DOHH2 (cell line): ENCODE measurements around the gene YTHDC1.

ENCODE experiments used
- H3F3A ChIP-seq: fragments of 200-600 bp; sonication (generic), shearing (Covaris generic); 2 replicates; pipeline ENCODE4 v1.6.0; 2016; ENCODE audit warnings: antibody characterized with exemption, mild to moderate bottlenecking; ENCODE audit not compliant: control insufficient read depth, insufficient read depth
- H3K27ac ChIP-seq: fragments of 200-600 bp; sonication (generic); 2 replicates; pipeline ENCODE4 v1.5.1; 2014; ENCODE audit warnings: low read depth, mild to moderate bottlenecking, low read length, moderate library complexity
- H3K27me3 ChIP-seq: fragments of 200-600 bp; sonication (generic); 2 replicates; pipeline ENCODE4 v1.6.1; 2014; ENCODE audit warnings: mild to moderate bottlenecking, low read length, mixed read lengths; ENCODE audit not compliant: control insufficient read depth
- H3K36me3 ChIP-seq: fragments of 200-600 bp; sonication (generic); 2 replicates; pipeline ENCODE4 v1.6.1; 2014; ENCODE audit warnings: mild to moderate bottlenecking, low read length, moderate library complexity, mixed read lengths; ENCODE audit not compliant: control insufficient read depth
- H3K4me1 ChIP-seq: fragments of 200-600 bp; sonication (generic); 2 replicates; pipeline ENCODE4 v1.6.1; 2014; ENCODE audit warnings: mild to moderate bottlenecking, low read length, mixed read lengths; ENCODE audit not compliant: control insufficient read depth
- H3K4me2 ChIP-seq: fragments of 200-600 bp; sonication (generic); 2 replicates; pipeline ENCODE4 v1.6.0; 2014; ENCODE audit warnings: mild to moderate bottlenecking, low read length, moderate library complexity
- H3K4me3 ChIP-seq: fragments of 200-600 bp; sonication (generic); 2 replicates; pipeline ENCODE4 v1.5.1; 2014; ENCODE audit warnings: mild to moderate bottlenecking, low read length, mixed read lengths
- H3K79me2 ChIP-seq: fragments of 200-600 bp; sonication (generic); 2 replicates; pipeline ENCODE4 v1.6.1; 2014; ENCODE audit warnings: mild to moderate bottlenecking, low read length, mixed read lengths; ENCODE audit not compliant: control insufficient read depth
- H3K9me2 ChIP-seq: fragments of 200-600 bp; sonication (generic); replicated peaks from 2 replicates; pipeline ENCODE4 v1.6.1; 2014; ENCODE audit warnings: mild to moderate bottlenecking, low read length, mixed read lengths; ENCODE audit not compliant: control insufficient read depth
- H3K9me3 ChIP-seq: fragments of 200-600 bp; sonication (generic); 2 replicates; pipeline ENCODE4 v1.6.1; 2014; ENCODE audit warnings: antibody characterized with exemption, low read length, mixed read lengths; ENCODE audit not compliant: control insufficient read depth, insufficient read depth
- H4K20me1 ChIP-seq: fragments of 200-600 bp; sonication (generic); 2 replicates; pipeline ENCODE4 v1.6.0; 2014; ENCODE audit warnings: low read depth, mild to moderate bottlenecking, antibody characterized with exemption, low read length, moderate library complexity; ENCODE audit not compliant: control insufficient read depth, insufficient read depth
- EZH2phosphoT487 ChIP-seq: fragments of 200-600 bp; sonication (generic); IDR thresholded peaks from 2 replicates; pipeline ENCODE4 v1.6.1; 2017; ENCODE audit warnings: borderline replicate concordance, mild to moderate bottlenecking, antibody characterized with exemption, low read length, moderate library complexity, mixed read lengths
- TF ChIP-seq, protein P1 (sequence below): fragments of 200-600 bp; sonication (generic); IDR thresholded peaks from one replicate; pipeline ENCODE4 v1.5.1; 2014; ENCODE audit warnings: antibody characterized with exemption, mild to moderate bottlenecking, low read depth, low read length; ENCODE audit not compliant: poor library complexity, severe bottlenecking

Gene YTHDC1

DNA sequence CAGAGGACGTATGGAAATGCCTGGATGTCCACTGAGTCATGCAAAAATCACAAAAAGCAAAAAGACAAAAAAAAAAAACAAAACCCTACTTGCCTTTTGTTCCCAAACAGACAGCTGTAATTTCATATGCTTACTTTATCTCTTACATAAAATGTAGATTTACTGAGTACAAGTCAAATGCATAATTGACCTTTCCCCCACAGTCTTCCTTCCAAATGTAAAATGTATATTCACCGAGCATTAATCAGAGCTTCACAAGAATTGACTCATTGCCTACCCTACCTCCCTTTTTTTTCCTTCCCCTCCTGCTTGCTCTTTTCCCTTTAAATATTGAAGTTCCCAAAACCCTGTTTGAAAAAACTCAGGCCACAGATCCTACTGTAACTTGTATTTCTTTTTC is 71.9 kb downstream of the YTHDC1 start:
- no peak overlapping the region for H3K27ac ChIP-seq
- no peak for TF ChIP-seq EZH2phosphoT487
- TF ChIP-seq, protein P1, sequence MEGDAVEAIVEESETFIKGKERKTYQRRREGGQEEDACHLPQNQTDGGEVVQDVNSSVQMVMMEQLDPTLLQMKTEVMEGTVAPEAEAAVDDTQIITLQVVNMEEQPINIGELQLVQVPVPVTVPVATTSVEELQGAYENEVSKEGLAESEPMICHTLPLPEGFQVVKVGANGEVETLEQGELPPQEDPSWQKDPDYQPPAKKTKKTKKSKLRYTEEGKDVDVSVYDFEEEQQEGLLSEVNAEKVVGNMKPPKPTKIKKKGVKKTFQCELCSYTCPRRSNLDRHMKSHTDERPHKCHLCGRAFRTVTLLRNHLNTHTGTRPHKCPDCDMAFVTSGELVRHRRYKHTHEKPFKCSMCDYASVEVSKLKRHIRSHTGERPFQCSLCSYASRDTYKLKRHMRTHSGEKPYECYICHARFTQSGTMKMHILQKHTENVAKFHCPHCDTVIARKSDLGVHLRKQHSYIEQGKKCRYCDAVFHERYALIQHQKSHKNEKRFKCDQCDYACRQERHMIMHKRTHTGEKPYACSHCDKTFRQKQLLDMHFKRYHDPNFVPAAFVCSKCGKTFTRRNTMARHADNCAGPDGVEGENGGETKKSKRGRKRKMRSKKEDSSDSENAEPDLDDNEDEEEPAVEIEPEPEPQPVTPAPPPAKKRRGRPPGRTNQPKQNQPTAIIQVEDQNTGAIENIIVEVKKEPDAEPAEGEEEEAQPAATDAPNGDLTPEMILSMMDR = no peak
- H3K9me2 ChIP-seq = no peaks in the 10 kb centered on the region
- H3K79me2 ChIP-seq = no peaks in the 10 kb centered on the region
- no peak overlapping the region for H3K4me3 ChIP-seq
- no peak overlapping the region for H3K4me2 ChIP-seq
- no peaks in the 10 kb centered on the region for H3K4me1 ChIP-seq
- H3K9me3 ChIP-seq = no peaks in the 10 kb centered on the region
- H3K36me3 ChIP-seq = no peaks in the 10 kb centered on the region
- H3F3A ChIP-seq = no peaks in the 10 kb centered on the region
- peaks cover 7% of the 10 kb centered on the region for H3K27me3 ChIP-seq
- no peaks in the 10 kb centered on the region for H4K20me1 ChIP-seq

DNA sequence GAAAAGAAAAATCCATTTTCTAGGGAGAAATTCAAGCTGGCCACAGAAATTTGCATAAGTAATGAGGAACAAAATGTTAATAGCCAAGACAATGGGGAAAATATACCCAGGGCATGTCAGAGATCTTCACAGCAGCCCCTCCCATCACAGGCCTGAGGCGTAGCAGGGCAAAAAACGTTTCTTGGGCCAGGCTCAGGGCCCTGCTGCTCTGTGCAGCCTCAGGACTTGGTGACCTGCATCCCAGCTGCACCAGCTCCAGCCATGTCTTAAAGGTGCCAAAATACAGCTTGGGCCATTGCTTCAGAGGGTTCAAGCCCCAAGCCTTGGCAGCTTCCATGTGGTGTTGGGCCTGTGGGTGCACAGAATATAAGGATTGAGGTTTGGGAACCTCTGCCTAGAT is 72.3 kb downstream of the YTHDC1 start:
- Histone ChIP-seq H3K4me1 (no peaks in the 10 kb centered on the region), H3K4me3 (no peak overlapping the region), H3K27me3 (peaks cover 10% of the 10 kb centered on the region), H3K9me3 (no peaks in the 10 kb centered on the region), H3K9me2 (no peaks in the 10 kb centered on the region), H3K36me3 (no peaks in the 10 kb centered on the region), H4K20me1 (no peaks in the 10 kb centered on the region), H3K27ac (no peak overlapping the region), H3F3A (no peaks in the 10 kb centered on the region), H3K4me2 (no peak overlapping the region), H3K79me2 (no peaks in the 10 kb centered on the region)
- TF ChIP-seq EZH2phosphoT487 = no peak
- TF ChIP-seq, protein P1 = no peak

DNA sequence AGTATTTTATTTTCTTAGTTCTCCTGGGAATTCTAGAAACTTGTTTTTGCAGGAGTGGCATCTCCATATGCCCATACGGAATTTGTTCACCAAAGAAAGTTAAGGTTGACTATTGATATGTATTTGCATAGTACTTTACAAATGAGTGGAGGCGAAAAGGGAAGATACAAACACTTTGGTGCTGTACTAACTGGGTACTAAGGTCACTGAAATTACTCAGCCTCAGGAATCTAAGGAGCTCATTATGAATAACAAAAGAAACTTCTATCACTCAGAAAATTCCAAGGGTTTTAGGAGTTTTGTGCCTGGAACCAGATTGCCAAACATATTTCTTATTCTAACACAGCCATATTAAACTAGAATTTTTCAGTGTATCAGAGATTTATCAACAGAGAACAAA is 77.0 kb downstream of the YTHDC1 start:
- no peak for TF ChIP-seq EZH2phosphoT487
- TF ChIP-seq, protein P1 = no peak
- no peaks in the 10 kb centered on the region for H4K20me1 ChIP-seq

More for the DNA sequence above, 77.0 kb downstream of the YTHDC1 start:
- Histone ChIP-seq H3K4me2 (no peak overlapping the region), H3F3A (no peaks in the 10 kb centered on the region), H3K27me3 (peaks cover 16% of the 10 kb centered on the region), H3K4me1 (no peaks in the 10 kb centered on the region), H3K9me3 (no peaks in the 10 kb centered on the region), H3K36me3 (no peaks in the 10 kb centered on the region), H3K9me2 (no peaks in the 10 kb centered on the region), H3K27ac (no peak overlapping the region), H3K4me3 (no peak overlapping the region), H3K79me2 (no peaks in the 10 kb centered on the region)
